ENCODE measurements around the gene MTMR12. TPM values are rescaled to one million over a fixed set of nuclear protein-coding genes. Genes with fewer than 3 reads are reported as not detected.

MTMR12 gene
- total RNA-seq, 4 donors from 2014 or later, result 13.8 to 27.5 (median 17.4) TPM

GRCh38 chr5:32343058-32343672 is 30.4 kb upstream of the MTMR12 start:
- intact Hi-C loops (cut with DNase I), result no loop called here
- H3K27me3 ChIP-seq, result no peaks in the 10 kb centered on the region
- no peak overlapping the region for H3K27ac ChIP-seq
- H3K4me1 ChIP-seq, result no peaks in the 10 kb centered on the region
- H3K9me3 ChIP-seq, result peaks cover 0 to 25% (median 16%) of the 10 kb centered on the region in 3 donors
- H3K4me3 ChIP-seq, result no peak overlapping the region
- 91 to 94% methylated on average over 2 of the region's 2 CpGs for WGBS, 2 donors
- TF ChIP-seq POLR2A (IDR thresholded peaks at IDR 0.05), result no peak
- DNase-seq, result no peak
- H3K36me3 ChIP-seq, result no peaks in the 10 kb centered on the region

GRCh38 chr5:32342656-32343055 is 29.9 kb upstream of the MTMR12 start:
- TF ChIP-seq POLR2A (IDR thresholded peaks at IDR 0.05) (no peak), CTCF (IDR thresholded peaks at IDR 0.05) (no peak)
- intact Hi-C loops (cut with DNase I), result no loop called here

DNA sequence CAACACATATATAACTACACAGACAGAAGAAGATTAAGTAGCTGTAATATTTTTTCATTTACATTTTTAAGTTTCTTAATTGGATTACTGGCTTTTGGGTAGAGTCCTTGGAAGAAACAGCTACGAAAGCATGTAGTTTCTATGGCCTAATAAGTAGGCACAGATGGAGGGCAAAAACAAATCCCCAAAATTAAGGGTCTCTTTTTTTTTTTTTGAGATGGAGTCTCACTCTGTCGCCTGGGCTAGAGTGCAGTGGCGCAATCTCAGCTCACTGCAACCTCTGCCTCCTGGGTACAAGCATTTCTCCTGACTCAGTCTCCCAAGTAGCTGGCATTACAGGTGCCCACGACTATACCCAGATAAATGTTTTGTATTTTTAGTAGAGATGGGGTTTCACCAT is 27.1 kb upstream of the MTMR12 start:
- no peak for TF ChIP-seq POLR2A (IDR thresholded peaks at IDR 0.05)
- no peak for TF ChIP-seq CTCF (IDR thresholded peaks at IDR 0.05)
- Histone ChIP-seq H3K36me3 (no peaks in the 10 kb centered on the region), H3K9me3 (peaks cover 0 to 25% (median 16%) of the 10 kb centered on the region in 3 donors), H3K27me3 (no peaks in the 10 kb centered on the region), H3K27ac (no peak overlapping the region), H3K4me3 (no peak overlapping the region), H3K4me1 (no peaks in the 10 kb centered on the region)
- 58 to 82% methylated on average over 4 of the region's 4 CpGs for WGBS, 2 donors
- no peak for DNase-seq
- intact Hi-C loops (cut with DNase I), result no loop called here

More at GRCh38 chr5:32342656-32343055, 29.9 kb upstream of the MTMR12 start:
- no peak overlapping the region for H3K4me3 ChIP-seq
- H3K4me1 ChIP-seq, result no peaks in the 10 kb centered on the region
- peaks cover 0 to 25% (median 16%) of the 10 kb centered on the region in 3 donors for H3K9me3 ChIP-seq
- 50 to 57% methylated on average over 4 of the region's 4 CpGs for WGBS, 2 donors
- DNase-seq, result no peak
- H3K36me3 ChIP-seq, result no peaks in the 10 kb centered on the region
- no peaks in the 10 kb centered on the region for H3K27me3 ChIP-seq
- no peak overlapping the region for H3K27ac ChIP-seq

DNA sequence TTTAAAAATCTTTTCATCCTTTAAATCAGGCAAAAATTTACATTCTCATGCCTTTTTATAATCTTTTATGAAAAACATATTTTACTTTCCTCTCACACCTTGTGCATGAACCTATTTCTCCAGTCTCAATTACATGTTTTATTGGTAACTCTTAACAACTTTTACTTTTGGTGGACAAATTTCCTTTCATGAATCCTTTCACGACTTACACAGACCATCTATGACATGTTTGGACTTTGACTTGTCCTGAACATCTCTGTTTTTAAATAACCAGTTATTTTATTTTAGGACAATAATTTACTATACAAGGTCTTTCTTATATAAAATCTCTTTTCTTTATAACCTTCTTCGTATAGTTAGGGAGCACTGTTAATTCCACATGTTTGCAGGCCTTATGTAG is 26.5 kb upstream of the MTMR12 start:
- TF ChIP-seq POLR2A (IDR thresholded peaks at IDR 0.05) (no peak), CTCF (IDR thresholded peaks at IDR 0.05) (no peak)
- Histone ChIP-seq H3K9me3 (peaks cover 0 to 25% (median 16%) of the 10 kb centered on the region in 3 donors), H3K27me3 (no peaks in the 10 kb centered on the region), H3K36me3 (no peaks in the 10 kb centered on the region), H3K27ac (no peak overlapping the region), H3K4me1 (no peaks in the 10 kb centered on the region), H3K4me3 (no peak overlapping the region)
- intact Hi-C loops (cut with DNase I), result no loop called here
- no peak for DNase-seq
- WGBS, 2 donors, result 77 to 80% methylated on average over 2 of the region's 2 CpGs

DNA sequence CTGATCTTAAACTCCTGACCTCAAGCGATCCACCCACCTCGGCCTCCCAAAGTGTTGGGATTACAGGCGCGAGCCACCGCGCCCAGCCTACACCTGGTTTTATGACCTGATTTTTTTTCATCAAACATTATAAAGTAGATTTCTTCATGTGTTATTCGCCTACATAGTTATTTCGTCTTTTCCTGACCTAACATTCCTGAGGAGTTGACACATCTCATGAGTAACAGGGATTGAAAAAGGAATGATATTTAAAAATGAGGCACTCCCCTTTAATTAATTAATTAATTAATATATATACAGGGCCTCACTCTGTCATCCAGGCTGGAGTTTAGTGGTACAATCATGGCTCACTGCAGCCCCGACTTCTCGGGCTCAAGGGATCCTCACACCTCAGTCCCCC is 20.2 kb upstream of the MTMR12 start:
- no peak overlapping the region for H3K4me3 ChIP-seq
- intact Hi-C loops (cut with DNase I), result loop anchor here (5.0 kb wide), 1 partner anchor 101 kb away; no protein-coding TSS in a partner anchor

More for the DNA sequence above, 20.2 kb upstream of the MTMR12 start:
- TF ChIP-seq CTCF (IDR thresholded peaks at IDR 0.05), result no peak
- no peak for TF ChIP-seq POLR2A (IDR thresholded peaks at IDR 0.05)
- 83 to 93% methylated on average over 10 of the region's 10 CpGs for WGBS, 2 donors
- Histone ChIP-seq H3K36me3 (no peaks in the 10 kb centered on the region), H3K27me3 (no peaks in the 10 kb centered on the region), H3K9me3 (no peaks in the 10 kb centered on the region), H3K27ac (no peak overlapping the region), H3K4me1 (peaks cover 0 to 37% (median 5%) of the 10 kb centered on the region in 3 donors)
- no peak for DNase-seq
